Measurements from ENCODE around the gene ABHD1.
"Not testable (repeated sequence)": the region's sequence is repeated elsewhere in the genome, so short reads cannot be mapped to it uniquely, and the experiment has no call there.

ABHD1 gene

DNA sequence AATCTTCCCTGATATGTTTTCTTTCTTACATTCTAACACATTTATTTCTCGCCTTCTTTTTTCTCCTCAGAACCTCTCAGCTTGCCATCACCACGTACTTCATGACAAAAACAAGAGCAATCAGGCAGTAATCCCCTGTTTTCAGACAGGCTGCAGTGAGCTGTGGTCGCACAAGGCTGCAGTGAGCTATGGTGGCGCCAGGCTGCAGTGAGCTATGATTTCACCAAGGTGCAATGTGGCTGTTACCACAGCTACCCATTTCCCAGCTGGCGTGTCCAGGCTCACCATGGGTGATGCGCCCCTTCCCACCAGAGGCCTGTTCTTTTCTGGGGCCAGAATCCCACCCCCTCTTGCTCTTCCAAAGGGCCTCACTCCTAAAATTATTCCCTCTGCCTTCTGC is 51.0 kb downstream of the ABHD1 start:
- no peak for DNase-seq

- no peak for DNase-seq
These were observed 51.7 kb downstream of the ABHD1 start for GRCh38 chr2:27175330-27175729.

GRCh38 chr2:27175781-27176180 is 52.2 kb downstream of the ABHD1 start:
- not testable (repeated sequence) for DNase-seq

DNA sequence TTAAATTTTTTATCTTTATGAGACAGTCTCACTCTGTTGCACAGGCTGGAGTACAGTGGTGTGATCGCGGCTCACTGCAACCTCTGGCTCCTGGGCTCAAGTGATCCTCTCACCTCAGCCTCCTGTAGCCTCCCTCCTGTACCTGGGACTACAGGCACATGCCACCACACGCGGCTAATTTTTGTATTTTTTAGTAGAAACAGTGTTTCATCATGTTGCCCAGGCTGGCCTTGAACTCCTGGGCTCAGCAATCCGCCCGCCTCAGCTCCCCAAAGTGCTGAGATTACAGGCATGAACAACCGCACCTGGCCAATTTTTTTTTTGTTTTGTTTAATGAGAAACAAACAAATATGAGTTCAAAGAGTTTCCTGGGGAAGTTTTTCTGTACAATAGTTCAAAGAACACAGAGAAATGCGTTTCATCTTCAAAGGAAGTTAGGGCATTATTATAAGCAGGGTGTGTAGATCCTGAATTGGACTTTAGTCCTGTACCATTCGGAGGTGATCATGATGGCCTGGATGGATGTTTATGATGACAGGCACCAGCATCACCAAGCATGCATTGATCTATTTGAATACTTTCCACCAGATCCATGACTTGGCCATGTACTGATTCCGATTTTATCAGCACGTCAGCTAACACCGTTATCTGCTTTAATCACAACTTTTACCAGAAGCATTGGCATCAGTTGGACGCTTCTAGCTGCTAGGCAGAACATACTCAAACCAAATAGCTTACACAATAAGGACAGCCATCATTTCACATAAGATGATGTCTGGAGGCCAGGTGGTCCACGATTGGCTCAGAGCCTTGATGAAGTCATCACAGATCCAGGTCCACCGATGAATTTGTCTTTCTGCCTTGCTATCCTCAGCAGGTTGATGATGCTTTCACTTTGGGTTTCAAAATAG is 54.1 kb downstream of the ABHD1 start:
- no peak for DNase-seq

DNA sequence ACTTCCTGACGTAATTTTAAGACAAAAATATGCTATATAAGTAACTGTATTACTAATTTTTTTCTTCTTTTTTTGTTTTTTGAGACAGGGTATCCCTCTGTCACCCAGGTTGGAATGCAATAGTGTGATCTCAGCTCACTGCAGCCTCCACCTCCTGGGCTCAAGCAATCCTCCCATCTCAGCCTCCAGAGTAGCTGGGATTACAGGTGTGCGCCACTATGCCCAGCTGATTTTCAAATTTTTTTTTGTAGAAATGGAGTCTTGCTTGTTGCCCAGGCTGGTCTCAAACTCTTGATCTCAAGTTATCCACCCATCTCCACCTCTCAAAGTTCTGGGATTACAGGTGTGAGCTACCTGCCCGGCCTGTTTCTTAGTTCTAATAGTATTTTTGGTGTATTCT is 54.9 kb downstream of the ABHD1 start:
- DNase-seq, result no peak

GRCh38 chr2:27179344-27180000 is 55.9 kb downstream of the ABHD1 start:
- no peak for DNase-seq

Measured in suppressor macrophage treated with lipopolysaccharide for 4 hours (primary cell).